Left ventricle myocardium inferior (tissue), 1 donor: Measurements from ENCODE around the gene ZSCAN16. TPM values are rescaled to one million over a fixed set of nuclear protein-coding genes. Genes with fewer than 3 reads are reported as not detected.

Experiments used
- DNase-seq: peaks from one replicate; pipeline ENCODE4 v3.0.0-alpha.2; 2020
- H3K27ac ChIP-seq: fragments of 200-600 bp; replicated peaks from 2 replicates; pipeline ENCODE4 v1.8.0; 2021
- H3K27me3 ChIP-seq: fragments of 200-600 bp; 2 replicates; pipeline ENCODE4 v1.8.0; 2021; ENCODE audit warnings: low read depth
- H3K36me3 ChIP-seq: fragments of 200-600 bp; 2 replicates; pipeline ENCODE4 v1.8.0; 2021
- H3K4me1 ChIP-seq: fragments of 200-600 bp; 2 replicates; pipeline ENCODE4 v1.8.0; 2021
- H3K4me3 ChIP-seq: fragments of 200-600 bp; 2 replicates; pipeline ENCODE4 v1.8.0; 2021; ENCODE audit warnings: mild to moderate bottlenecking, moderate library complexity
- H3K9me3 ChIP-seq: fragments of 200-600 bp; replicated peaks from 2 replicates; pipeline ENCODE4 v1.8.0; 2021
- CTCF ChIP-seq: fragments of 200-600 bp; IDR thresholded peaks from 2 replicates; pipeline ENCODE4 v1.8.0; 2021; ENCODE audit warnings: antibody characterized with exemption, mild to moderate bottlenecking, borderline replicate concordance
- intact Hi-C: fragments of 100-400 bp; cut with micrococcal nuclease; formaldehyde crosslinking; loops from one replicate; pipeline ENCODE4 v1.11.0; 2022
- total RNA-seq: library from RNA; stranded (reverse); fragmentation: NEBNext Ultra II Directional; extraction: Animal tissue kit (Norgen Biotek cat#: 25700); gene quantifications from one replicate; pipeline ENCODE4 v1.2.1, GENCODE V29; 2021
- donor health status: DM: no; HTN: yes; CAD: no; lungs with severe emphysema.

The ZSCAN16 gene
- total RNA-seq, 1 donor from 2014 or later = 2.1 TPM

- H3K27ac ChIP-seq = no peak overlapping the region
- H3K9me3 ChIP-seq = no peaks in the 10 kb centered on the region
- H3K36me3 ChIP-seq = peaks cover 16% of the 10 kb centered on the region
- H3K27me3 ChIP-seq = no peaks in the 10 kb centered on the region
- peak overlapping the region; percentile 14 for H3K4me3 ChIP-seq
- intact Hi-C loops = loop anchor here (10.0 kb wide), 2 partner anchors 84 to 114 kb away; partner anchors contain the start of genes NKAPL, ZKSCAN4 and ZSCAN9
- no peak for TF ChIP-seq CTCF
- DNase-seq = no peak
- H3K4me1 ChIP-seq = peaks cover 74% of the 10 kb centered on the region
These were observed 16.2 kb downstream of the ZSCAN16 start for GRCh38 chr6:28140616-28141015.

GRCh38 chr6:28141500-28142329 lies 17.3 kb downstream of the ZSCAN16 start, which contains the start of gene ZKSCAN8:
Gene ZKSCAN8, plus strand, starts transcription at chr6:28141883. Its CDS starts 6,525 bp downstream, at chr6:28148408.
- no peak for TF ChIP-seq CTCF
- H3K27me3 ChIP-seq = no peaks in the 10 kb centered on the region
- peaks cover 67% of the 10 kb centered on the region for H3K4me1 ChIP-seq
- intact Hi-C loops = loop anchor here (10.0 kb wide), 2 partner anchors 83 to 113 kb away; partner anchors contain the start of genes NKAPL, ZKSCAN4 and ZSCAN9
- H3K4me3 ChIP-seq = peak within 1 kb of the TSS; percentile 86
- H3K36me3 ChIP-seq = peaks cover 16% of the 10 kb centered on the region
- H3K27ac ChIP-seq = peak within 1 kb of the TSS; percentile 78
- no peaks in the 10 kb centered on the region for H3K9me3 ChIP-seq
- DNase-seq = peak; percentile 74

- intact Hi-C loops = loop anchor here (10.0 kb wide), 2 partner anchors 82 to 112 kb away; partner anchors contain the start of genes NKAPL, ZKSCAN4 and ZSCAN9
- H3K36me3 ChIP-seq = peaks cover 16% of the 10 kb centered on the region
- peak overlapping the region; percentile 86 for H3K4me3 ChIP-seq
- no peaks in the 10 kb centered on the region for H3K9me3 ChIP-seq
- H3K27ac ChIP-seq = peak overlapping the region; percentile 78
- no peak for DNase-seq
- no peaks in the 10 kb centered on the region for H3K27me3 ChIP-seq
- H3K4me1 ChIP-seq = peaks cover 60% of the 10 kb centered on the region
- TF ChIP-seq CTCF = no peak
These were observed 18.0 kb downstream of the ZSCAN16 start for GRCh38 chr6:28142446-28142845.

- no peaks in the 10 kb centered on the region for H3K9me3 ChIP-seq
- intact Hi-C loops = loop anchor here (10.0 kb wide), 2 partner anchors 80 to 110 kb away; partner anchors contain the start of genes NKAPL, ZKSCAN4 and ZSCAN9
- peaks cover 49% of the 10 kb centered on the region for H3K4me1 ChIP-seq
- no peak for TF ChIP-seq CTCF
- DNase-seq = no peak
- peaks cover 39% of the 10 kb centered on the region for H3K36me3 ChIP-seq
- H3K4me3 ChIP-seq = no peak overlapping the region
- H3K27ac ChIP-seq = no peak overlapping the region
- H3K27me3 ChIP-seq = no peaks in the 10 kb centered on the region
These were observed 20.8 kb downstream of the ZSCAN16 start for GRCh38 chr6:28145231-28145630.

GRCh38 chr6:28152531-28152930 lies 28.1 kb downstream of the ZSCAN16 start:
- Histone ChIP-seq H3K27me3 (no peaks in the 10 kb centered on the region), H3K4me3 (no peak overlapping the region), H3K9me3 (no peaks in the 10 kb centered on the region), H3K4me1 (no peaks in the 10 kb centered on the region), H3K27ac (no peak overlapping the region), H3K36me3 (peaks cover 96% of the 10 kb centered on the region)
- no peak for TF ChIP-seq CTCF
- intact Hi-C loops = no loop called here
- no peak for DNase-seq
